Right forelimb (tissue), 1 donor: Measurements from ENCODE around the gene RAB5IF.
"Not testable (repeated sequence)": the region's sequence is repeated elsewhere in the genome, so short reads cannot be mapped to it uniquely, and the experiment has no call there.

ENCODE experiments used
- DNase-seq: peaks from one replicate; pipeline ENCODE4 v3.0.0-alpha.2; 2018

Gene RAB5IF

DNA sequence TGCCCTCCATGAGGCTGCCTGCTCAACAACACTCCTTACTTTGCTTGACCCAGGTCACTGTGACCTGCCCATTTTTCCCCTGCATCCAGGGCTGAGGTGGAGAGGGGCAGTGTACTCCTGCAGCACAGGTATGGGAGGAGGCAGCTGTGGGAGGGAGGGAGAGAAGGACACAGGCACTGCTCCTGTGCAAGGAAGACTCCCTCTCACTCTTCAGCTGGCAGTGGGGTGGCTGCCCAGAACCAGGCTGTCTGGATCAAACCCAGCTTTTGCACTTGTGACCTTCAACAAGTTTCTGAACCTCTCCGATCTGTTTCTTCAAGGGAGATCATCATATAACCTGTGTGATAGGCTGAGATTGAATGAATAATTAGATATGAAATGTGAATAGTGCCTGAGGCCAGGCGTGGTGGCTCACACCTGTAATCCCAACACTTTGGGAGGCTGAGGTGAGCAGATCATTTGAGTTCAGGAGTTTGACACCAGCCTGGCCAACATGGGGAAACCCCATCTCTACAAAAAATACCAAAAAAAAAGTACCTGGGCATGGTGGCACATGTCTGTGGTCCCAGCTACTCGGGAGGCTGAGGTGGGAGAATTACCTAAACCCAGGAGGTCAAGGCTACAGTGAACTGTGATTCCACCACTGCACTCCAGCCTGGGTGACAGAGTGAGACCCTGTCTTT, 18.1 kb upstream of the RAB5IF start:
- DNase-seq = no peak

DNA sequence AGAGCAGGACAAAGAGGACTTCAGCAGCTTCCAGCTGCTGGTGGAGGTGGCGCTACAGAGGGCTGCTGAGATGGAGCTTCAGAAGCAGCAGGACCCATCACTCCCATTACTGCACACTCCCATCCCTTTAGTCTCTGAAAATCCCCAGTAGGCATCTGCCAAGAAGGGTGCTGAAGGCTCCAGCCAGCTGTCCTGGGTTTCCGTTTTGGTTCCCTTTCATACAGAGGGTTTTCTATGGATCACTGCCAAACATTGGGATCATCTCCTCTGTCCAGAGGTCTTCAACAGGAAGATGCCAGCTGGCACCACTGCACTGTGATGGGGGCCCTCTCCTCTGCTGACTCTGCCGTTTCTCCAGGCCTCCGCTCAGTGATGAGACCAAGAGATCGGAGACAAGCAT, 14.3 kb upstream of the RAB5IF start:
- DNase-seq = no peak

DNA sequence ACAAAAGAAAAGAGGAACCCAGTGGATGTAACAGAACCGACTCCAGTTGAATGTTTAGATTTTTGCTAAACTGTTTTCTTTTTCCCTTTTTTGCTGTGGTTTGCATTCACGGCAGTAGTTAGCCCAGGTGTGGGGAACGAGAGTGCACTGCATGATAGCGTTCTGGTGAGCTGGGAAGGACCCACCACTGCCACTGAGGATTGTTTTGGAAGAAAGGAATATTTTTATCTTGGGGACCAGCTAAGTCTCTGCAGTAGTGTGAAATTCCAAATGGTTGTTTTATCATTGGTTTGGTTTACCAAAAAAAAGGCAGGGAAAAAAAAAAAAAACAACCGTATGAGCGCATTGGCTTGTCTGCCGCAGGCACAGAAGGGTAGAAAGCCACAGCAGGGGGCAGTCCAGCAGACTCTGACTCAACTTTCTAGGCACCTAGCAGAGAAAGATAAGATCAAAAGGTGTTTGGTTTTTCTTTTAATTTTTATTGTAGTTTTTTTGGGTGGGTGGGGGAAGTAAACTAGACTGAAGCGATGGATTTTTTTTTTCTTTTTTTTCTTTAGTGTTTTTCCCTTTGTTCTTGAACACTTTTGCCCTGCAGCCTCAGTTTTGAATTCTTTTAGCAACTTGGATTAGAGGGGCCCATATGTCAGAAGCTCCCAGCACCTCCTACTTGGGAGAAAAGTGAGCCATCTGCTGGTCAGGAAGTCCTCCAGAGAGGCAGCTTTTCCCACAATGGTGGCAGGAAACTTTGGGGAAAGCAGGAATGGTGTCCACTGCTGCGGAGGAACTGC, 13.5 kb upstream of the RAB5IF start:
- DNase-seq = no peak

DNA sequence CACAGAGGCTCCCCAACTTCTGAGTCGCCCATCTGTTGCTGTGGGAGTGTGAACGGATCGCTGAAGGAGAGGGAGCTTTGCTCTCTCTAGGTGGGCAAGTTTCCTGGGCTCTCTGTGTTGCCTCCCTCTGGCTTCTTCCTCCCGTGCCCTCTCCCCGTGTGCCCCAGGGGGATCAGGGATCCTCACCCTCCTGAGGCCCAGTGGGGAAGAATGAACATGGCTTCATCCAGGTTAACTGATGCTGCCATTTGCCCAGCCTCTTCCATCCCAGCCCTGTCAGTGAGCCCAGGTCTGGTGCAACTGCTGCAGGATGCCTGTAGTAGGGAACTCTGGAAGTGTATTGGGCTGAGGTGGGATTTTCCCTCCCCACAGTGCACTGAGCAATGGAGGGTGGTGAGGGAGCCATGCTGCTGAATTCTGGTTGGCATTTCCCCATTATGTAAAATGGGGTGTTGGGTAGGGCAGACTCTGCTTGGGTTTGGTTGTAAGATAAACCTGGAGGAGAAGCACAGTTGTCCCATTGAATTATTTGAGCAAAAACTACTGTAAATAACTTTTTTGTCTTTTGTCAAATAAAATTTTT, 12.1 kb upstream of the RAB5IF start:
- no peak for DNase-seq

DNA sequence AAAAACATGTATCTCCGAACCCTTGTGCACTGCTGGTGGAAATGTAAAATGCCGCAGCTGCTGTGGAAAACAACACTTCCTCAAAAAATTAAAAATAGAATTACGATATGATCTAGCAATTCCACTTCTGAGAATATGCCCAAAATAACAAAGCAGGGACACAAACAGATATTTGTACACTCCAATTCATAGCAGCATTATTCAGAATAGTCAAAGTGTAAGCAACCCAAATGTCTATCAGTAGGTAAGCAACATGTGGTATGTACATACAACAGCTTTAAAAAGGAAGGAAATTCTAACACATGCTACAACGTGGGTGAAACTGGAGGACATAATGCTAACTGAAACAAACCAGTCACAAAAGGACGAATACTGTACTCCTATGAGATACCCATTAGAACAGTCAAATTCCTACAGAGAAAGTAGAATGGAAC, 5.7 kb upstream of the RAB5IF start:
- no peak for DNase-seq

DNA sequence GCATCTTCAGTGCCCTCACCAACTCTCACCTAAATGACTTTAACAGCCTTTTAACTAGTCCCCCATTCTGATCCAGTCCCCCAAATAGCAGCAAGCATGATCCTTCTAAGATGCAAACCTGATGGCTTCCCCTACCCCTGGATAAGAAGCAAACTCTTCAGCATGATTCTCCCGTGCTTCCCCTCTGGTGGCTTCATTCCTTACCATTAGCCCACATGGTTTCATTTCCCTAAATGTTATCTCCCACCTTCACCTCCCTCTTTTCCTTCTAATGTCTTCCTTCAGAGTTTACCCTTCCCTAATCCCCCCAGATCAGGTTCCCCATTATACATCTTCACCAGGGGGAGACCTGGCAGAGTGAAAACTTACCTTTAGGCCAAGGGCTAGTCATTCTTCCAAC, 4.0 kb upstream of the RAB5IF start:
- no peak for DNase-seq

DNA sequence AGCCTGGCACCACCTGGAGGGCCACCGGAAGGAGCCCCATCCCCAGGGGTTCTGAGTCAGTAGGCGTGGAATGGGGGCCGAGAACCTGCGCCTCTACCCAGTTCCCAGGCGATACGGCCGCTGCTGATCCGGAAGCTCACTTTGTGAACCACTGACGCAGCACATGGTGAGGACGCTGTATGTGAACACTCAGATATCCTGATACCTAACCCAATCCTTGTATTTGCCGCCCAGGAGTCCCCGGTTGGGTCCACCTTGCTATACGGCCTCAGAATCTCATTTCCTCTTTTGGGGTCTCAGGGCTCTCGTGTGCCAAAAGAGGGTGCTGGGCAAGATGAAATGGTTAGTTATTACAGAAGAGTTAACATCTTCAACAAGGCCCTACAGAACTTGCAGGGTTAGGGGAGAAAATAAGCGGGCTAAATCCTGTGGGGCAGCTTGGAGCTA, 604 bp upstream of the RAB5IF start:
- DNase-seq = peak; percentile 48

DNA sequence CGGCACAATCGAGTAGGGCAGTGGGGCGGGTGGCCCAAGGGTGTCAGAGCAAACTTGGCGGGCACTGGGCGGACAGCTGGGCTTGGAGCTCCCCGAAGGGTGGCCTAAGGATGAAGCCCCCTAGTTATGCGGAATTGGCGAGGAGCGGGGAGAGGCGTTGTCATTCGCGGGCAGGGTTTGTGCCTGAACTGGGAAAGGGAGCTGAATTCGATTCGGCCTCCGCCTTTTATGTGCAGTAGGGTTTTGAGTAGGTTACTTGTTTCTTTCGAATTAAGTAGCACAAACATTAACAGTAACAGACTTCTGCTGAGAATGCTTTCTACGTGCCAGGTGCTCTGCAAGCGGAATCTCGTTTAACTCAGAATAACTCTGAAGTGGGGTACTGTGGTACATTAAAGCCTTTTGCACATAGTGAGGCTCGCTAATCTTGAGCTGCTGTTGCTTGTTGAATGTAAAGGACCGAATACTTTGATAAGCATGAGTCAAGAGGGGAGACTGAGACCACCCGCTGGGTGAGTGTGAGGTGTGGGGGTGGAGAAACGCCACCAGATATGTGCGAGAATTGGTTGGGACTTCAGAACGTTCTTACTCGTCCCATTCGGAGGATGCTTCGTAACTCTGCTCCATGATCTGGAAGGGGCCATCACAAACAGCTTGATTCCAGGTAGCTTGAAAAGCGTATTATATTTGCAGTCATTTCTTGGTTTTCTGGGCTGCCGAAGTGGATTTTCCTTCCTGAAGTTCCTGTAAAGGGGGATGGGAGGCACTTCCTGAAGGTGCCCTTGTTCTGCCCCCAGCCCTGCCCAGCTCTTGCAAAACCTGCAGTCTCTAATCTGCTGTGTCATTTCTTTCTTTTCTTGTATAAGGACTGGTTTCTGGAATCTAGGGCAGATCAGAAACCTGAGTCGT, 833 bp downstream of the RAB5IF start:
- peak; percentile 52 for DNase-seq

DNA sequence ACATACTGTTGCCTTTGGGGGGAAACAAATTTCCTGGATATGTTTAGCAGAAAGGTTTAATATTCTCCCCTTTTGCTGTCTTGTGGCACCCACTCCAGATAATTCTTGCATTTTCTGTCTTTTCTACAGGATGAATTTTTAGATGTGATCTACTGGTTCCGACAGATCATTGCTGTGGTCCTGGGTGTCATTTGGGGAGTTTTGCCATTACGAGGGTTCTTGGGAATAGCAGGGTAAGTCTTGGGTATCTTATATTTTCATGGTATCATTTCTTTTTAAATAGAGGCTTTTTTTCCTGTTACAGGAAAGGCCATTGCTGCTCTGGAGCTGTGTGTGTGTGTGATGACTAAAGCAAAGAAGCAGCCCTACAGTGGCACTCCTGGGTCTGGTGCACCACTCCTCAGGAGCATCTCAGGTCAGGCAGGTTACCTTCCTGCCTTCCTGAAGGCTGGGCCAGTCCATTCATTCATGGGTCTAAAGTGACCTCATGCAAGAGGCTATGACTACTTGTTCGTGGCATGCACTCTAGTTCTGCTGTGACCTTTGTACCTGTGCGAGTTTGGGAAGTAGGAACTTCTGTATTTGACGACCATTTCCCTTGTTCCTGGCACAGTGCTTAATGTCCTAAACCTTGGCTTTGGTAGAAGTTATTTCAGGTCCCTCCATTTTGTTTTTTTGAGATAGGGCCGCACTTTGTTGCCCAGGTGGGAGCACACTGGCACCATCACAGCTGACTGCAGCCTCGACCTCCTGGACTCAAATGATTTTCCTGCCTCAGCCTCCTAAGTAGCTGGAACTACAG, 2.2 kb downstream of the RAB5IF start:
- no peak for DNase-seq

DNA sequence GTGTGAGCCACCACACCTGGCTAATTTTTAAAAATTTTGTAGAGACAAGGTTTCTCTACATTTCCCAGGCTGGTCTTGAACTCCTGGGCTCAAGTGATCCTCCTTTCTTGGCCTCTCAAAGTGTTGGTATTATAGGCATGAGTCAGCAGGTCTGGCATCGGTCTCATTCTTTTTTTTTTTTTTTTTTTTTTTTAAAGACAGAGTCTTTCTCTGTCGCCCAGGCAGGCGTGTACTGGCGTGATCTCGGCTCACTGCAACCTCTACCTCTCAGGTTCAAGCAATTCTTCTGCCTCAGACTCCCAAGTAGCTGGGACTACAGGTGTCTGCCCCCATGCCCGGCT, 2.8 kb downstream of the RAB5IF start:
- not testable (repeated sequence) for DNase-seq

DNA sequence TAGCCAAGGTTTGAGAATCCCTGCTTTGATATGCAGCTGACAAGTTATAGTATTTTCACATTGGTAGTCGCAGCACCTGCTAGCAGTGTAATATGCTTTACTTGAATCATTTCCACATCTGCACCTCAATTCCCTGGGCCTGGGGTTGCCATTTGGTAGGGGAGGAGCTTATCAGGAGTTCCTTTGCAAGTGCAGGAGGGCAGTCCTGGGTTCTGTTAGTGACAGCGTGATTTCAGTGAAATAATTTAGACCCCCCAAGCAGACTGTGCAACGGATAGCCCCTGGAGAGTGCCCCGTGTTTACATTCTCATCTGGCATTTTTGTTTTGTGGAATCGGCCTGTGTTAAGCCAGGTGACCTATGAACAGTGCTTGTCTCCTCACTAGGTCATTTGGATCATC, 6.0 kb downstream of the RAB5IF start:
- no peak for DNase-seq

DNA sequence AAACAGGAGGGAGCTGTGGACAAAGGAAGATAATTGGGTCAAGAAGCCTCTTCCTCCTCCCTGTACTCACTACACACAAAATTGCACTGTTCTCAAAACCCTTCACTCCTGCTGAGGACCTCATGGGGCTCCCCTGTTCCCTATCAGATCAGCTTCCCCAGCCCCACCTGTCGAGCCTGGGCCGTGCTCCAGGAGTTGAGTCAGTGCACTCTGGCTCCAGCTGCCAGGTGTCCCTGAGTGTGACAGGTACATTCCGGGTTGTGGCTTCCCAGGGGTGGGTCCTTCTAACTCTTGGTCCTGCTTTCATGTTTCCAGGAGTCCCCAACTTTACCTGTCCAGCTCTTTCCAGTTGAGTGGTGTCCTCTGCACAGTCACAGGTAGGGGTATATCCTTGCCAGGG, 8.4 kb downstream of the RAB5IF start:
- DNase-seq = no peak

DNA sequence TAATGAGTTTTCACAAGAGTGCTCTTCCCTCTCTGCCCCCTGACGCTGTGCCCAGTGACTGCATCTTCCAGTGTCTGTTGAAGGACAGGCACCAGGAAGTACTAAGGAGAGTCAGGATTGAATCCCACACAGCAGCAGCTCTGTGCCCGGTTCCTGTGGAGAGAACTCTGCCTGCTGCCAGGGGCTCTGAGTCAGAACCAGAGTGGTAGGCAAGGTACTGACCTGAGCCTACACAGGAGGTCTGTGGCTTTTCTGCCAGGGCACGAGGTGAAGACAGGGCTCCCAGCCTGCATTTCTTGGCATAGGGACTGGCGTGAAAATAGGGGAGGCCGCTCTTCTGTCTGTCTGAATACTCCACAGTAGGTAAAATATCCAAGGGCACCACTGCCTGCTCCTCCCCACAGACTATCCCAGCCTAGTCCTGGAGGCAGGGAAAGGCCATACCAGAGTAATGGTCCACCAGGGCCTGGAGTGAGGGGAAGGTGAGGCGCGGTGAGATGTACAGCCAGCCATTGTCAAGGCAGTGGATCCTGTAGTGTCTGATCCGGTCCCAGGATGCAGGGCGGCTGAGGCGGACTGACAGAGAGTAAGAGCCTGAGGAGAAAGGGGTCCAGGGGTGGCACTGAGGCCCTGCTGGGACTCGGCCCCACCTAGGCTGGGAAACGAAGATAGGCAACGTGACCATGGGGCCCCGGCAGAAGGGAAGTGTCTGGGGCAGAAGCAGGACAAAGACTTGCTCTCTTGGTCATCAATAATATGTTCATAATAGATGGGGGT, 9.4 kb downstream of the RAB5IF start:
- no peak for DNase-seq

DNA sequence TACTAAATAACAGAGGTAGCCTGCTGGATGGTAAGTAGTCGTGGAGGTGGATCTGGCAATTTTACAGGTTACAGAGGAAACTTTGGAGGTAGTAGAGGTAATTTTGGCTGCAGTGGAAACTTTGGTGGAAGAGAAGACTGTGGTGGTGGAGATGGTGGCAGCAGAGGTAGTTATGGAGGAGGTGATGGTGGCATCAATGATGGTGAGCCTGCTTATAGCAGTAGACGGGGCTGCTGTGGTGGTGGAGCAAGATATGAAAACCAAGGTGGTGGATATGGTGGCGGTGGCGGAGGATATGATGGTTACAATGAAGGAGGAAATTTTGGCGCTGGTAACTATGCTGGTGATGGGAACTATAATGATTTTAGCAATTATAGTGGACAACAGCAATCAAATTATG, 15.3 kb downstream of the RAB5IF start:
- no peak for DNase-seq

DNA sequence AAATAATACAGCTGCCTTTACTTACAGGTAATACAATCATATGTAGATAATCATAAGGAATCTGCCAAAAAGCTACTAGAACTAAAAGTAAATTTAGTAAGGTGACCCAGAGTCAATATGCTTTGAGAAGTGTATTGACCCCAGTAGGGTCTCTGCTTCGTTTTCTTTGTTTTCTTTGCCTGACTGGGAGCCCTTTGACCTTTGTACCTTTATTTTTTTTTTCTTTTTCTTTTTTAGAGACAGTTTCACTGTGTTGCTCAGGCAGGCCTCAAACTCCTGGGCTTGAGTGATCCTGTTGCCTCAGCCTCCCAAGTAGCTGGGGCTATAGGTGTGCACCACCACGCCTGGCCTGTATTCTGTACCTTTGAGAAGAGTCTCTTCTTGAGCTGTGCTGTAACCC, 17.9 kb downstream of the RAB5IF start:
- no peak for DNase-seq

DNA sequence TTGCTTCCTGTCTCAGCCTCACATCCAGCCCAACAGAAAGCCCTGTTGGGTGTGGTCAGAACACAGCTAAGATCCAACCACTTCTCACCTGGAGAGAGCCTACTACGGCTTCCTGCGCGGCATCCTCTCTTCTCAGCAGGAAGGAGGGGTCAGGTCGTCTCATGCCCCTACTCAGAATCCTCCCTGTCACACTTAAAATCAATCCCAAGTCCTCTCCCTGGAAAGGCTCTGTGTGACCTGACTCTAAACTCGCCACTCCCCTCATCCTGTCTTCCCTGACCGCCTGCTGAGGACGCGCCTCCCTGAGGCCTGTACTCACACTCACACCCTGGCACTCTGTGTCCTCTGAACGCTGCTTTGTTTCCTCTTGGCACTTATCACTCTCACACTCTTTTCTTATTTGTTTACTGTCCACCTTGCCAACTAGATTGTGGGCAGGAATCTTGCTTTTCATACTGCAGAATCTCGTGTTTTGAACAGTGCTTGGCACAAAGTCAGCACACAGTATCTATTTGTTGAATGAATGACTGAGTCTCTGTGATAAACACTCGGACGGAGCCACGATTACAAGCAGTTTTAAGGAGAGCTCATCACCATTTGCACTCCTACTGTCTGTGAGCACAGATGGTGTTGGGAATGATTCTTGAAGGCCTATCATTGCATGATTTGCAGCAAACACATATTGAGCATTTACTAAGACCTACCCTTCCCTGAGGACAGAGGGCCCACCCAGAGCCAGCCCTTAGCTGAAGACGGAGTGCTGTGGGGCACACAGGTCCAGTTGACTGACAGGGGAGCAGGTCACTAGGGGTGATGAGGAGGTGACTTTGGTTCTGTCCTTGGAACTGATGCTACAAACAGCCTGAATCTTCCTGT, 18.7 kb downstream of the RAB5IF start:
- no peak for DNase-seq

DNA sequence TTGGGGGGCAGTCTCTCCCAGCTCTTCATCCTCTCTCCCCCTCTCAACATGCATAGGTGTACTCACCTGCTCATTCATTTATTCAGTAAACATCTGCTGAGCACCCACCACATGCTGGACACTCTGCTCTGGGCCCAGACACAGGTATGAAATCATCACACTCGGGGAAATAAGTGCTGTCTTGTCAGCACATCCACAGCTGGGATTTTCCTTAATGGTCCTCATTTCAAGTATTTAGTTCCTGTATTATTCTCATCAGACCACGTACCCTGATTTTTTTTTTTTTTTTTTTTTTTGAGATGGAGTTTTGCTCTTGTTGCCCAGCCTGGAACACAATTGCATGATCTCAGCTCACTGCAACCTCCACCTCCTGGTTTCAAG, 19.4 kb downstream of the RAB5IF start:
- no peak for DNase-seq

DNA sequence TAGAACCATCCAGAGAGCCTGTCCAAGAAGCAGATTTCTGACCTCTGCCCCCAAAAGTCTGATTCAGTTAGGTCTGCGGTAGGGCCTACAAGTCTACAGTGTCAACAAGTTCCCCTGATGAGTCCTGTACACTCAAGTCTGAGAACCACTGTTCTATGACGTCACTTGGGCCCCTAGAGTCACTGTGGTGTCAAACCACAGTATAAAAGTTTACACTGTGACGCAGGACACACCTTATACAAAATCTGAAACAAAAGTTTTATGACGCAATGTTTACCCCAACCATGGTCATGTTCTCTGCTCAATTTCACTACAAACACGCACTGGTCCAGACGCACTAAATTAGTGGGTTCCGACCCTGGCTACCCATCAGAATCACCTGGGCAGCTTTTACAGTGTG, 22.5 kb downstream of the RAB5IF start:
- no peak for DNase-seq

DNA sequence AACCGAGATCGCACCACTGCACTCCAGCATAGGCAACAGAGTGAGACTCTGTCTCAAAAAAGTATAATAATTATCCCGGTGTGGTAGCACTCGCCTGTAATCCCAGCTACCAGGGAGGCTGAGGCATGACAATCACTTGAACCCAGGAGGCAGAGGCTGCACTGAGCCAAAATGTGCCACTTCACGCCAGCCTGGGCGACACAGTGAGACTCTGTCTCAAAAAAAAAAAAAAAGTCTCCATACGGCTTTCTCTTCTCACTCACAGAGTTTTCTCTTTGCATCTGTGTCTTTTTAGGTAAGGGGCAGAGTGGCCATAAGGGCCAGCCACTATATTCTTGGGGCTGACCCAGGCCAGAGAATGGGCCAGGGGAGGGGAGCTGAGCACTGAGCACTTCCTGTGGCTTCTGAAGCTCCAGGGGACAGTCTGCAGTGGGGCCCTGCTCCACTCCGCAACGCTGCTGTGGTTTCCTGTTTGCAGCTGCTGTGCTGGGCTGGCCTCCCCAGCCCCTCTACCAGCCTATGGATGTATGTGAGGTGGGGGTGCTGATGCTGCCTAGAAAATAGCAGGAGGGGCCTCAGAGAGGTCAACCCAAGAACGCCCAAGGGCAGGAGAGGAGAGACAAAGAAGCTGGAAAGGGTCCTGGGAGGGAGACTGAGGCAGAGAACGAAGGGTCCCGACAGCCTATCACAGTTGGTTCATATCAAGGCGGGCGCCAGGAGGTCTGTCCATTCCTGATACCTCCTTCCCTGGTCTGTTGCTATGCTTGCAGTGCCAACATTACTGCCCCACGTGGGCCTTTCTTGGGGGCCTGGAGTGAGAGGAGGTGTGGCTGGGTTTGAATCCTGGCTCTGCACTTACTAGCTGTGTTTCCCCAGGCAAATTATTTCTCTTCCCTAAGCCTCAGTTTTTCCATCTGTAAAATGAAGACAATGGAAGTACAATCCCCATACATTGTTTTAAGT, 24.4 kb downstream of the RAB5IF start:
- DNase-seq = no peak
